IMR-90 (cell line): ENCODE data around the gene HCN2. TPM values are rescaled to one million over a fixed set of nuclear protein-coding genes. Genes with fewer than 3 reads are reported as not detected.

Source experiments
- ATAC-seq: fragments of 200-7000 bp; cut with Tn5 transposase; 2 replicates; pipeline ENCODE4 v1.9.1; 2020; ENCODE audit warnings: low read depth, mild to moderate bottlenecking, moderate library complexity
- BruUV-seq: library from RNA; stranded (reverse); fragments of 400-500 nt; replicated peaks from 2 replicates; lab custom pipeline; 2021; lab: Mats Ljungman, UMichigan
- CTCF ChIA-PET: fragments of 300-600 bp; formaldehyde crosslinking; extraction: SDS; loops from one replicate; lab custom pipeline; 2021; ENCODE audit warnings: antibody characterized with exemption; lab: Yijun Ruan, JAX
- POLR2A ChIA-PET: fragments of 300-600 bp; sonication (Branson Sonifier 250); formaldehyde crosslinking; loops from one replicate; lab custom pipeline; 2022; ENCODE audit warnings: antibody characterized with exemption; ENCODE audit not compliant: unreplicated experiment; lab: Charles Lee
- DNase-seq: peaks from one replicate; pipeline ENCODE4 v3.0.0; 2013
- H2AFZ ChIP-seq: replicated peaks from 2 replicates; pipeline ENCODE3; 2013; ENCODE audit warnings: low read length, mild to moderate bottlenecking; ENCODE audit not compliant: poor library complexity
- H2AK5ac ChIP-seq: 2 replicates; pipeline ENCODE4 v1.6.1; 2013; ENCODE audit warnings: low read depth, low read length, inconsistent platforms
- H2AK9ac ChIP-seq: replicated peaks from 2 replicates; pipeline ENCODE3; 2013; ENCODE audit warnings: mild to moderate bottlenecking, low read depth, low read length, moderate library complexity; ENCODE audit not compliant: poor library complexity
- H2BK120ac ChIP-seq: 2 replicates; pipeline ENCODE4 v1.6.1; 2013; ENCODE audit warnings: low read depth, low read length, inconsistent platforms
- H2BK15ac ChIP-seq: 3 replicates; pipeline ENCODE4 v1.6.1; 2013; ENCODE audit warnings: low read depth, low read length, inconsistent platforms
- H2BK20ac ChIP-seq: 2 replicates; pipeline ENCODE4 v1.6.1; 2013; ENCODE audit warnings: low read depth, mild to moderate bottlenecking, inconsistent platforms, low read length, moderate library complexity
- H2BK5ac ChIP-seq: 2 replicates; pipeline ENCODE4 v1.6.1; 2013; ENCODE audit warnings: mild to moderate bottlenecking, low read depth, low read length, inconsistent platforms; ENCODE audit not compliant: poor library complexity, severe bottlenecking
- H3K14ac ChIP-seq: replicated peaks from 2 replicates; pipeline ENCODE4 v1.6.1; 2013; ENCODE audit warnings: low read depth, low read length, inconsistent platforms
- H3K18ac ChIP-seq: 2 replicates; pipeline ENCODE4 v1.6.1; 2013; ENCODE audit warnings: low read depth, low read length, control low read depth
- H3K23ac ChIP-seq: 2 replicates; pipeline ENCODE4 v1.6.1; 2013; ENCODE audit warnings: low read depth, low read length, inconsistent platforms
- H3K27ac ChIP-seq: 2 replicates; pipeline ENCODE4 v1.5.1; 2013; ENCODE audit warnings: mild to moderate bottlenecking, control low read depth, low read length; ENCODE audit not compliant: insufficient read depth
- H3K27me3 ChIP-seq: 2 replicates; pipeline ENCODE4 v1.6.1; 2013; ENCODE audit warnings: low read length; ENCODE audit not compliant: control insufficient read depth, insufficient read depth
- H3K36me3 ChIP-seq: 2 replicates; pipeline ENCODE4 v1.6.1; 2013; ENCODE audit warnings: low read length, mixed read lengths; ENCODE audit not compliant: control insufficient read depth, insufficient read depth
- H3K4ac ChIP-seq: 2 replicates; pipeline ENCODE4 v1.6.1; 2013; ENCODE audit warnings: low read depth, low read length, inconsistent platforms
- H3K4me1 ChIP-seq: 2 replicates; pipeline ENCODE4 v1.6.1; 2013; ENCODE audit warnings: low read length, mixed read lengths; ENCODE audit not compliant: control insufficient read depth, insufficient read depth
- H3K4me2 ChIP-seq: 2 replicates; pipeline ENCODE4 v1.6.1; 2013; ENCODE audit warnings: low read depth, mild to moderate bottlenecking, control low read depth, low read length, moderate library complexity
- H3K4me3 ChIP-seq: 2 replicates; pipeline ENCODE4 v1.5.1; 2013; ENCODE audit warnings: low read depth, mild to moderate bottlenecking, control low read depth, low read length, moderate library complexity; ENCODE audit not compliant: insufficient read depth
- H3K56ac ChIP-seq: 2 replicates; pipeline ENCODE4 v1.6.1; 2013; ENCODE audit warnings: low read length, inconsistent platforms; ENCODE audit not compliant: insufficient read depth; ENCODE audit errors: extremely low read depth
- H3K79me1 ChIP-seq, 2 experiments: 2 replicates each; pipeline ENCODE4 v1.6.1; 2013; ENCODE audit warnings: low read length in 2 of 2, inconsistent platforms in 1 of 2, low read depth in 1 of 2
- H3K9ac ChIP-seq: 2 replicates; pipeline ENCODE4 v1.6.1; 2013; ENCODE audit warnings: low read depth, low read length, control low read depth
- H3K9me1 ChIP-seq: 2 replicates; pipeline ENCODE4 v1.6.1; 2013; ENCODE audit warnings: low read length, inconsistent platforms; ENCODE audit not compliant: insufficient read depth
- H3K9me3 ChIP-seq: 2 replicates; pipeline ENCODE4 v1.6.1; 2013; ENCODE audit warnings: low read length; ENCODE audit not compliant: control insufficient read depth, insufficient read depth
- H4K20me1 ChIP-seq: 2 replicates; pipeline ENCODE4 v1.6.1; 2013; ENCODE audit warnings: low read length, inconsistent platforms; ENCODE audit not compliant: insufficient read depth
- H4K5ac ChIP-seq: 2 replicates; pipeline ENCODE4 v1.6.1; 2013; ENCODE audit warnings: mild to moderate bottlenecking, low read depth, low read length, control low read depth
- H4K8ac ChIP-seq, 2 experiments: 2 replicates each; pipeline ENCODE4 v1.6.1; 2013; ENCODE audit warnings: low read depth in 2 of 2, low read length in 2 of 2, control low read depth in 1 of 2, inconsistent platforms in 1 of 2
- H4K91ac ChIP-seq: 2 replicates; pipeline ENCODE4 v1.6.1; 2013; ENCODE audit warnings: low read depth, low read length, inconsistent platforms; ENCODE audit not compliant: insufficient read depth
- CEBPB ChIP-seq: IDR thresholded peaks from 2 replicates; pipeline ENCODE4 v1.6.1; 2012; ENCODE audit warnings: low read depth, low read length, improper control_type of control experiment
- FOS ChIP-seq: fragments of 150-350 bp; IDR thresholded peaks from 2 replicates; pipeline ENCODE4 v1.6.1; 2016; ENCODE audit warnings: low read depth, low read length
- MAFK ChIP-seq: IDR thresholded peaks from 2 replicates; pipeline ENCODE4 v1.6.1; 2012; ENCODE audit warnings: low read depth, low read length, improper control_type of control experiment
- MAZ ChIP-seq: IDR thresholded peaks from 2 replicates; pipeline ENCODE4 v1.6.1; 2012; ENCODE audit warnings: low read depth, mild to moderate bottlenecking, low read length, improper control_type of control experiment, moderate library complexity, borderline replicate concordance
- WGBS, 2 experiments: methylation state at CpG; one replicate each; pipeline versions ENCODE4 v1.1.5 to v1.1.7; 2013; ENCODE audit warnings: missing lambda C conversion rate in 2 of 2; ENCODE audit not compliant: insufficient read length in 1 of 2; ENCODE audit errors: extremely low coverage in 2 of 2; 5-methylcytosine and 5-hydroxymethylcytosine counted together
- dilution Hi-C: fragments of 300-500 bp; cut with HindIII; formaldehyde crosslinking; loops from one replicate; pipeline ENCODE4 v1.14.3; 2018; ENCODE audit warnings: low sequenced_read_pairs; ENCODE audit not compliant: unreplicated experiment
- in situ Hi-C: fragments of 300-500 bp; cut with MboI; formaldehyde crosslinking; loops from 3 replicates; pipeline ENCODE4 v1.14.3; 2019; ENCODE audit warnings: low sequenced_read_pairs, inconsistent platforms, mixed read lengths
- intact Hi-C: fragments of 100-400 bp; cut with micrococcal nuclease; formaldehyde crosslinking; loops from 2 replicates; pipeline ENCODE4 v1.10.0; 2022
- polyA plus RNA-seq, 3 experiments: library from polyadenylated mRNA; depleted of rRNA; stranded (reverse); fragments of >200 nt; gene quantifications; 2 replicates each; pipeline ENCODE4 v1.2.3, GENCODE V29; 2012; ENCODE audit warnings: low replicate concordance in 1 of 3
- total RNA-seq: library from RNA; depleted of rRNA; stranded (reverse); fragments of >200 nt; gene quantifications from 2 replicates; pipeline ENCODE4 v1.2.3, GENCODE V29; 2012
- TF ChIP-seq, protein P1 (sequence below): conservative IDR thresholded peaks from 2 replicates; pipeline ENCODE4 v1.5.1; 2012; ENCODE audit warnings: mild to moderate bottlenecking, low read depth, low read length, improper control_type of control experiment

The HCN2 gene
- total and polyA plus RNA-seq, 2 of the 4 experiments (the other 2 are of a cell fraction), result 0.72 to 2.6 TPM

DNA sequence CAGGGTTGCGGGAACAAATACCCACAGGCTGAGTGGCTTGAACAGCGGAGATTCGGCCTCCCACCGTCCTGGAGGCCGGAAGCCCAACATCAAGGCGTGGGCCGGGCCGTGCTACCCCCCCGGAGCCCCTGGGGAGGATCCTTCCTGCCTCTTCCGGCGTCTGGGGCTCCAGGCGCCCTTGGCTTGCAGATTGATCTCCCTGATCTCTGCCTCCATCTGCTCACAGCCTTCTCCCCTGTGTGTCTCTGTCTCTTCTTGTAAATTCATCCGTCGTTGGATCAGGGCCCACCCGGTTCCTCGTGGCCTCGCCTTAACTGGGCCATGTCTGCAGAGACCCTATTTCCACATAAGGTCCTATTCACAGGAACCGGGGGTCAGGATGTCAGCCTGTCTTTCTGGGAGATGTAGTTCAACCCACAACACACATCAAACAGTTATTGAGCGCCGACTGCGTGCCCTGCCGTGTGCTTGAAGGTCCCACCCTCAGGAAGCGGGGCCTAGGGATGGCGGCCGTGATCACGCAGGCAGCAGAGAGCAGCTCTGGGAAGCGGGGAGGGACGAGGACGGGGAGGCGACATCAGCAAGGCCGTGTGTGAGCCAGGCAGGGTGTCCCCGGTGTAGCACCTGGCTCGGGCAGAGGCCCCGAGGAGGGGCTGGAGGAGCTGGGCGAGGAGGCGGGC is 21.3 kb downstream of the HCN2 start:
- no peaks in the 10 kb centered on the region for H3K36me3 ChIP-seq
- DNase-seq (peak; percentile 76), ATAC-seq (peak; percentile 70)
- H2BK5ac ChIP-seq, result peak overlapping the region; percentile 87
- CTCF ChIA-PET, result no interaction called here
- H3K9me1 ChIP-seq, result peaks cover 7% of the 10 kb centered on the region
- TF ChIP-seq MAFK, result no peak
- TF ChIP-seq, protein P1, sequence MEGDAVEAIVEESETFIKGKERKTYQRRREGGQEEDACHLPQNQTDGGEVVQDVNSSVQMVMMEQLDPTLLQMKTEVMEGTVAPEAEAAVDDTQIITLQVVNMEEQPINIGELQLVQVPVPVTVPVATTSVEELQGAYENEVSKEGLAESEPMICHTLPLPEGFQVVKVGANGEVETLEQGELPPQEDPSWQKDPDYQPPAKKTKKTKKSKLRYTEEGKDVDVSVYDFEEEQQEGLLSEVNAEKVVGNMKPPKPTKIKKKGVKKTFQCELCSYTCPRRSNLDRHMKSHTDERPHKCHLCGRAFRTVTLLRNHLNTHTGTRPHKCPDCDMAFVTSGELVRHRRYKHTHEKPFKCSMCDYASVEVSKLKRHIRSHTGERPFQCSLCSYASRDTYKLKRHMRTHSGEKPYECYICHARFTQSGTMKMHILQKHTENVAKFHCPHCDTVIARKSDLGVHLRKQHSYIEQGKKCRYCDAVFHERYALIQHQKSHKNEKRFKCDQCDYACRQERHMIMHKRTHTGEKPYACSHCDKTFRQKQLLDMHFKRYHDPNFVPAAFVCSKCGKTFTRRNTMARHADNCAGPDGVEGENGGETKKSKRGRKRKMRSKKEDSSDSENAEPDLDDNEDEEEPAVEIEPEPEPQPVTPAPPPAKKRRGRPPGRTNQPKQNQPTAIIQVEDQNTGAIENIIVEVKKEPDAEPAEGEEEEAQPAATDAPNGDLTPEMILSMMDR, result no peak
- TF ChIP-seq MAZ, result peak; percentile 58; the same call in 1 of the 2 replicates
- TF ChIP-seq CEBPB, result no peak
- 0 out of 2 replicates have a peak, but pooled peaks have one; percentile 30 for TF ChIP-seq FOS
- peaks cover 12% of the 10 kb centered on the region for H4K20me1 ChIP-seq
- dilution Hi-C loops (no loop called here), in situ Hi-C loops (no loop called here), intact Hi-C loops (loop anchor here (2.0 kb wide), 1 partner anchor 22 kb away; the partner anchor contains the start of gene POLRMT)
- H3K4ac ChIP-seq, result peak overlapping the region; percentile 92
- no peaks in the 10 kb centered on the region for H3K79me1 ChIP-seq
- H4K8ac ChIP-seq, result peak overlapping the region; percentile 53 to 86
- H4K5ac ChIP-seq, result peak overlapping the region; percentile 28; the same call in 1 of the 2 replicates
- peak overlapping the region; percentile 11 for H3K4me2 ChIP-seq
- no peak overlapping the region for H3K9ac ChIP-seq
- no peaks in the 10 kb centered on the region; the same call in 1 of the 2 replicates for H3K27me3 ChIP-seq
- peak overlapping the region; percentile 81 for H3K14ac ChIP-seq
- POLR2A ChIA-PET, result no interaction called here
- peak overlapping the region; percentile 46 for H3K18ac ChIP-seq
- H4K91ac ChIP-seq, result peak overlapping the region; percentile 82
- peak overlapping the region; percentile 71 for H3K23ac ChIP-seq
- WGBS, 2 experiments, result 29% methylated on average over 12 of the region's 36 CpGs; no CpG with 5 or more reads in 1 of the 2 experiments
- H3K4me1 ChIP-seq, result peaks cover 10% of the 10 kb centered on the region
- H2BK15ac ChIP-seq, result peak overlapping the region; percentile 80; the same call in 1 of the 3 replicates
- peak overlapping the region; percentile 38 for H3K27ac ChIP-seq
- no peak overlapping the region for H3K4me3 ChIP-seq
- H3K9me3 ChIP-seq, result no peaks in the 10 kb centered on the region
- peak overlapping the region; percentile 72 for H2BK20ac ChIP-seq
- BruUV-seq, result no TSS peak
- peak overlapping the region; percentile 92 for H2BK120ac ChIP-seq
- peak overlapping the region; percentile 94 for H2AK5ac ChIP-seq
- H3K56ac ChIP-seq, result peak overlapping the region; percentile 47
- H2AFZ ChIP-seq, result peak overlapping the region; percentile 84
- H2AK9ac ChIP-seq, result peak overlapping the region; percentile 81
